Hepatocyte (in vitro differentiated cells): ENCODE results near the gene C11orf98. TPM values are rescaled to one million over a fixed set of nuclear protein-coding genes. Genes with fewer than 3 reads are reported as not detected.
"Not testable (repeated sequence)": the region's sequence is repeated elsewhere in the genome, so short reads cannot be mapped to it uniquely, and the experiment has no call there.

Experiments used
- DNase-seq: peaks from one replicate; pipeline ENCODE4 v3.0.0-alpha.2; 2016; ENCODE audit warnings: low spot score
- H2AFZ ChIP-seq: fragments of 200-600 bp; sonication (generic); 2 replicates; pipeline ENCODE4 v1.6.0; 2016; ENCODE audit warnings: antibody characterized with exemption, mild to moderate bottlenecking
- H3K27ac ChIP-seq: fragments of 200-600 bp; sonication (generic); 2 replicates; pipeline ENCODE4 v1.5.1; 2016; ENCODE audit warnings: mild to moderate bottlenecking
- H3K27me3 ChIP-seq: fragments of 200-600 bp; sonication (generic); 2 replicates; pipeline ENCODE4 v1.6.1; 2016
- H3K36me3 ChIP-seq: fragments of 200-600 bp; sonication (generic); replicated peaks from 2 replicates; pipeline ENCODE4 v1.5.1; 2016; ENCODE audit warnings: low read depth; ENCODE audit not compliant: insufficient read depth
- H3K4me1 ChIP-seq: fragments of 200-600 bp; sonication (generic); 2 replicates; pipeline ENCODE4 v1.5.1; 2016; ENCODE audit warnings: mild to moderate bottlenecking, moderate library complexity; ENCODE audit not compliant: insufficient read depth
- H3K4me2 ChIP-seq: fragments of 200-600 bp; sonication (generic); 2 replicates; pipeline ENCODE4 v1.6.0; 2016
- H3K4me3 ChIP-seq: fragments of 200-600 bp; sonication (generic); 2 replicates; pipeline ENCODE4 v1.5.1; 2016; ENCODE audit warnings: mild to moderate bottlenecking
- H3K79me2 ChIP-seq: fragments of 200-600 bp; sonication (generic); 2 replicates; pipeline ENCODE4 v1.6.0; 2017; ENCODE audit warnings: mild to moderate bottlenecking
- H3K9me2 ChIP-seq: fragments of 200-600 bp; sonication (generic); replicated peaks from 2 replicates; pipeline ENCODE4 v1.6.0; 2017; ENCODE audit warnings: mild to moderate bottlenecking; ENCODE audit not compliant: insufficient read depth
- H3K9me3 ChIP-seq: fragments of 200-600 bp; sonication (generic); 2 replicates; pipeline ENCODE4 v1.5.1; 2016; ENCODE audit warnings: low read depth, mild to moderate bottlenecking
- H4K20me1 ChIP-seq: fragments of 200-600 bp; sonication (generic); 2 replicates; pipeline ENCODE4 v1.6.0; 2016; ENCODE audit warnings: mild to moderate bottlenecking; ENCODE audit not compliant: insufficient read depth, poor library complexity, severe bottlenecking
- CTCF ChIP-seq: fragments of 200-600 bp; sonication (generic); IDR thresholded peaks from 2 replicates; pipeline ENCODE4 v1.5.1; 2016; ENCODE audit warnings: antibody characterized with exemption, mild to moderate bottlenecking; ENCODE audit not compliant: poor library complexity
- EZH2 ChIP-seq: fragments of 200-600 bp; sonication (generic); IDR thresholded peaks from 2 replicates; pipeline ENCODE4 v1.6.1; 2016; ENCODE audit warnings: antibody characterized with exemption, mild to moderate bottlenecking, borderline replicate concordance
- EZH2phosphoT487 ChIP-seq: fragments of 200-600 bp; sonication (generic); IDR thresholded peaks from one replicate; pipeline ENCODE4 v1.6.1; 2018; ENCODE audit warnings: antibody characterized with exemption, mild to moderate bottlenecking, low read depth, moderate library complexity; ENCODE audit not compliant: unreplicated experiment, severe bottlenecking
- whole genome bisulfite sequencing: methylation state at CpG from one replicate; pipeline ENCODE4 v1.1.6; 2016; ENCODE audit warnings: low lambda C conversion rate; ENCODE audit errors: missing lambda C conversion rate; 5-methylcytosine and 5-hydroxymethylcytosine counted together
- polyA plus RNA-seq: library from polyadenylated mRNA; unstranded; fragments of >200 nt; fragmentation: Nextera tagmentation; extraction: Ambion mirVana; gene quantifications from 2 replicates; pipeline ENCODE4 v1.2.1, GENCODE V29; 2016
- total RNA-seq: library from RNA; depleted of rRNA; stranded (reverse); fragments of >200 nt; gene quantifications from 2 replicates; pipeline ENCODE4 v1.2.3, GENCODE V29; 2014

C11orf98 gene
- total and polyA plus RNA-seq, 2 experiments from 2014 or later: 80.4 to 116 TPM

DNA sequence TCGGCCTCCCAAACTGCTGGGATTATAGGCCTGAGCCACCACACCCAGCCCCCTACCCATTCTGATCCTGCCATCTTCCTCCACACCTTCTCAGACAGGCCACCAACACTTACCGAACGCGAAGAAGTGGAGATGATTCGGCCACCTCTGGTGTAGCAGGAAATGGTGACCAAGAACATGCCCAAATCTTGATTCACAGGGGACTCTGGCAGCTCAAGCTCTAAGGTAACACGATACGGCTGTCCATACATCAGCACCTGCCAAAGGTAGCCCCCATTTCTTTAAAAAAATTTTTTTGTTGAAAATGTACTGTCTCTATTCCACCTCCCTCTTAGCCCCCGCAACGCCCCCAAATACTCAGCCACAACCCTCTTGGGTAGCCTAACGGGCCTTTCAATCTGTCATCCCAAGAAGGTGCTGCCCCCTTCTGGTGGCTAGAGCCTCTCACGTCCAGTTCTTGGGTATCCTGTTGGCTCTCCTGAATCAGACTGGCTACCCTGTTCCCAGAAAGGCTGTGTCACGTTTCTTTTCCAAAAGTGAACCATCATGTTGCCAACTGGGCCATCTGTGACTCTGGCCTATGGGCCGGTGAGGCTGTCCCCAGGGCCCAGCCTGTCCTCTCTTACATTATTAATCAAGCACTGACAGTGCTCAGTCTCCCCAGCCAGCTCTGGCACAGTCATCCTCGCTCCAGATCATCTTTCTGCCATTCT is 29.6 kb upstream of the C11orf98 start:
- Histone ChIP-seq H2AFZ (no peak overlapping the region), H3K9me3 (no peaks in the 10 kb centered on the region), H3K36me3 (no peaks in the 10 kb centered on the region), H3K4me3 (no peak overlapping the region), H3K27ac (no peak overlapping the region), H3K9me2 (no peaks in the 10 kb centered on the region), H3K4me1 (no peaks in the 10 kb centered on the region), H3K79me2 (no peaks in the 10 kb centered on the region), H4K20me1 (no peaks in the 10 kb centered on the region), H3K27me3 (no peaks in the 10 kb centered on the region), H3K4me2 (no peak overlapping the region)
- peak; percentile 88 for DNase-seq
- no peak for TF ChIP-seq EZH2
- no peak for TF ChIP-seq EZH2phosphoT487
- TF ChIP-seq CTCF: peak; percentile 81
- 73% methylated on average over 14 of the region's 14 CpGs for WGBS

GRCh38 chr11:62693624-62694023 is 28.6 kb upstream of the C11orf98 start:
- not testable (repeated sequence) for H3K9me3 ChIP-seq, H4K20me1 ChIP-seq, H3K4me3 ChIP-seq, DNase-seq, H3K27ac ChIP-seq, H3K79me2 ChIP-seq, H3K36me3 ChIP-seq, H3K9me2 ChIP-seq, H3K4me2 ChIP-seq, H2AFZ ChIP-seq, H3K27me3 ChIP-seq, H3K4me1 ChIP-seq
- WGBS: 78% methylated on average over 4 of the region's 4 CpGs

DNA sequence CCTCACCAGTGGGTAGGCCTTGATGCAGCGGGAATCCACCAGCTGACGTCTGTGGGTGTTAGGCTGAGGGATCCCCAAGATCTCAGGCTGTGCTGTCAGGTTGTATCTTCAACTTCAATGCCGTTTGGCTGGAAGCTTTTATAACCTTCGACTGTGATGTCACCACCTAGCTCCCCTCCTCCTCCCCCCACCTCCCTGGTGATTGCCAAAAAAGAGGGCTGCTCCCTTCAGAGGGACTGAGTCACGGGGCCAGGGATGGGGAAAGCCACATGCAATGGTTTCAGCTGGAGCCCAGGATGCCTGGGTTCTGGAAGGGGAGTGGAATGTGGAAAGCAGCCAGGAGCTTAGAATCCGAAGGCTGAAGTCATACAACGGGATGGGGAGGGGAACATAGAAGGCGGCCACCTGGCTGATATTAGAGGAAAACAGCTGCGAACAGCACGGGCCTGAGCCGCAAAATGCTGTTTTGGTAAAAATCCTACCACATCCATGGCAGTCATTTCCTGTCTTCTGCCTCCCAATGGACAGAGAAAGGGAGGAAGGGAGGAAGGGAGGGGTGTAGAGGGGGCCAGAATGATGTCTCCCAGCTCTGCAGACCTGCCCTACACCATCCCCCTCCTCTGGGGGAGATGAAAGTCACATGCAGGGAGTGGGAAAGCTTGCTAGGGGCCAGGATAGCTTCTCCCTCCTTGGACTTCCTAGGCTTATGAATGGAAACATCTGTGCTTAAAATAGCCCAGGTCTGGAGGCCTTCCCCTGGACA is 24.6 kb upstream of the C11orf98 start, which contains the start of gene LRRN4CL:
Gene LRRN4CL, minus strand, starts transcription at position 110 of the 763 bp plus-strand sequence. CDS start 1,022 bp downstream, outside the sequence.
- peak within 1 kb of the TSS; percentile 20 for H3K4me2 ChIP-seq
- no peaks in the 10 kb centered on the region for H3K9me2 ChIP-seq
- DNase-seq: peak; percentile 60
- 61% methylated on average over 11 of the region's 11 CpGs for WGBS
- no peaks in the 10 kb centered on the region for H3K36me3 ChIP-seq
- TF ChIP-seq CTCF (no peak), EZH2phosphoT487 (no peak), EZH2 (no peak)
- H3K27ac ChIP-seq: peak within 1 kb of the TSS; percentile 60
- H3K4me1 ChIP-seq: peaks cover 6% of the 10 kb centered on the region
- H3K4me3 ChIP-seq: no peak within 1 kb of the TSS
- H3K79me2 ChIP-seq: no peaks in the 10 kb centered on the region
- no peak within 1 kb of the TSS for H2AFZ ChIP-seq
- no peaks in the 10 kb centered on the region for H3K9me3 ChIP-seq
- no peaks in the 10 kb centered on the region for H3K27me3 ChIP-seq
- H4K20me1 ChIP-seq: no peaks in the 10 kb centered on the region

- Histone ChIP-seq H3K4me2 (peak overlapping the region; percentile 20), H2AFZ (no peak overlapping the region), H3K9me2 (no peaks in the 10 kb centered on the region), H3K27me3 (no peaks in the 10 kb centered on the region), H4K20me1 (no peaks in the 10 kb centered on the region), H3K4me3 (no peak overlapping the region), H3K27ac (no peak overlapping the region), H3K9me3 (no peaks in the 10 kb centered on the region), H3K36me3 (no peaks in the 10 kb centered on the region), H3K4me1 (peaks cover 6% of the 10 kb centered on the region), H3K79me2 (no peaks in the 10 kb centered on the region)
- no peak for TF ChIP-seq CTCF
- TF ChIP-seq EZH2phosphoT487: no peak
- no peak for TF ChIP-seq EZH2
- DNase-seq: no peak
- 23% methylated on average over 1 of the region's 1 CpG for WGBS
Observed at GRCh38 chr11:62688491-62688890, 23.5 kb upstream of the C11orf98 start.
